ENCODE results near the gene SKI.

DNA sequence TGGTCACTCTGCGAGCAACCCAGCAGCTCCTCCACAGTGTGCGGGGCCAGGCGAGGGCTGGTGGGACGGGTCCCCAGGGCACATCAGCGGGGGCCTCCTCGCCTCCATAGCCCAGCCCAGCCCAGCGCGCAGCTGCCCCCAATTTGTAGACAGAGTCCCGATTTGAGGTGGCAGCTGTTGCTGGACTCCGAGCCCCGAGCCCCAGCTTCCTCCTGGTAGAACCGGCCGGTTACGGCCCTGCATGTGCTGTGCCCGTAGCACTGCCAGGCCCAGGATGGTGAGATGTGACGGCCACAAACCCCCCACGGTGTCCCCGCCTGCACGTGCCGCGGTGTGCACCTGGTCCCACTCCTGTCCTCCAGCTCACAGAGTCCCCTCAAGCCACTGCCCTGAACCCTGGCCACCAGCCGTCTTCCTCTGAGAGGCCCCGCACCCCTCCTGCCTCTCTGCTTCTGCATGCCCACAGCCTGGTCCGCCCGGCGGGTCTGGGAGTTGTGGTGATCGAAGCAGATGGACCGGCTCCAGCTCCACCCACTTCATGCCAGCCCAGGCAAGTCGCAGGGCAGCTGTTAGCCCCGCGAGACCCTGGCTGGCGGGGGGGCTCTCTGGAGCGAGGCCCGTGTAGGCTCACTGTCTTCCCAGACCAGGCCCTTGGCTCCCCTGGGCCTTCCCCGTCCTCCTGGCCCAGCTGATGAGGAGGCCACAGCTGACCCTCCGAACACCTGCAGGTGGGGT lies 107.8 kb downstream of the SKI start:
- TF ChIP-seq, protein P1, sequence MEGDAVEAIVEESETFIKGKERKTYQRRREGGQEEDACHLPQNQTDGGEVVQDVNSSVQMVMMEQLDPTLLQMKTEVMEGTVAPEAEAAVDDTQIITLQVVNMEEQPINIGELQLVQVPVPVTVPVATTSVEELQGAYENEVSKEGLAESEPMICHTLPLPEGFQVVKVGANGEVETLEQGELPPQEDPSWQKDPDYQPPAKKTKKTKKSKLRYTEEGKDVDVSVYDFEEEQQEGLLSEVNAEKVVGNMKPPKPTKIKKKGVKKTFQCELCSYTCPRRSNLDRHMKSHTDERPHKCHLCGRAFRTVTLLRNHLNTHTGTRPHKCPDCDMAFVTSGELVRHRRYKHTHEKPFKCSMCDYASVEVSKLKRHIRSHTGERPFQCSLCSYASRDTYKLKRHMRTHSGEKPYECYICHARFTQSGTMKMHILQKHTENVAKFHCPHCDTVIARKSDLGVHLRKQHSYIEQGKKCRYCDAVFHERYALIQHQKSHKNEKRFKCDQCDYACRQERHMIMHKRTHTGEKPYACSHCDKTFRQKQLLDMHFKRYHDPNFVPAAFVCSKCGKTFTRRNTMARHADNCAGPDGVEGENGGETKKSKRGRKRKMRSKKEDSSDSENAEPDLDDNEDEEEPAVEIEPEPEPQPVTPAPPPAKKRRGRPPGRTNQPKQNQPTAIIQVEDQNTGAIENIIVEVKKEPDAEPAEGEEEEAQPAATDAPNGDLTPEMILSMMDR (conservative IDR thresholded peaks at IDR 0.05; ENCODE audit: low read depth, low read length), result no peak
- TF ChIP-seq EZH2 (IDR thresholded peaks at IDR 0.05; ENCODE audit: low read length, unreplicated experiment) (no peak), EZH2phosphoT487 (IDR thresholded peaks at IDR 0.05; ENCODE audit: borderline replicate concordance, low read length) (no peak)
